ENCODE results near the gene C11orf68.

C11orf68 gene

DNA sequence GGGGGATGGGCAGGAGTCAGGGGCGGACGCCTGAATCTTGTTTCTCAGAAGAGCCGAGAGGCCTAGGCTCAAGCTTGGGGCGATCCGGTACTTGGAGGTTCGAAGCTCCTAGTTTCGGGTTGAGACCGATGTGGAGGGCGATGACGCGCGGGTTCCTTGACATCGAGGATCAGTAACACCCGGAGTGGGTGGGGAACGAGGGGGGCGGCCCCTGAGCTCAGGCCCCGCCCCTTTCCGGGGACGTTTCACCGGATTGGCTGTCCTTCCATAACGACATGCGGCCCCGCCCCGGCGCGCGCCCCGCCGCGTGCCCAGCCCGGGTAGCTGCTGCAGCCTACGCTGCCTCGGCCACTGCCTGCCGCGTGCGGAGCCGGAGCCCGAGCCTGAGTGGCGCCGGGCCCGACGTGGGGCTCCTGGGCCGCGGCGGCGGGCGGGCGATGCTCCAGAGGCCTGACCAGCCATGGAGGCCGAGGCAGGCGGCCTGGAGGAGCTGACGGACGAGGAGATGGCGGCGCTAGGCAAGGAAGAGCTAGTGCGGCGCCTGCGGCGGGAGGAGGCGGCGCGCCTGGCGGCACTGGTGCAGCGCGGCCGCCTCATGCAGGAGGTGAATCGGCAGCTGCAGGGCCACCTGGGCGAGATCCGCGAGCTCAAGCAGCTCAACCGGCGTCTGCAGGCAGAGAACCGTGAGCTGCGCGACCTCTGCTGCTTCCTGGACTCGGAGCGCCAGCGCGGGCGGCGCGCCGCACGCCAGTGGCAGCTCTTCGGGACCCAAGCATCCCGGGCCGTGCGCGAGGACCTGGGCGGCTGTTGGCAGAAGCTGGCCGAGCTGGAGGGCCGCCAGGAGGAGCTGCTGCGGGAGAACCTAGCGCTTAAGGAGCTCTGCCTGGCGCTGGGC, 28.3 kb downstream of the C11orf68 start, which contains the start of gene CCDC85B (continued):
- TF ChIP-seq KLF1 (tag by site-specific recombination; IDR thresholded peaks at IDR 0.05) (0 out of 2 replicates have a peak, but pooled peaks have one; percentile 11), KLF16 (tag by site-specific recombination; IDR thresholded peaks at IDR 0.05) (no peak), ZFHX2 (tag by site-specific recombination; conservative IDR thresholded peaks at IDR 0.05) (peak; percentile 51), ZNF248 (tag by site-specific recombination; IDR thresholded peaks at IDR 0.05) (no peak), ZNF2 (tag by site-specific recombination; IDR thresholded peaks at IDR 0.05) (no peak; the same call in 1 of the 2 replicates), HOXC10 (CRISPR knock-in tag; IDR thresholded peaks at IDR 0.05) (peak; percentile 91; the same call in 1 of the 2 replicates), PRDM1 (tag by site-specific recombination; IDR thresholded peaks at IDR 0.05) (no peak), ZBTB17 (tag by site-specific recombination; IDR thresholded peaks at IDR 0.05) (peak; percentile 85), KLF7 (tag by site-specific recombination; IDR thresholded peaks at IDR 0.05; ENCODE audit: borderline replicate concordance) (no peak), IKZF3 (tag by site-specific recombination; IDR thresholded peaks at IDR 0.05) (no peak), ZNF223 (tag by site-specific recombination; IDR thresholded peaks at IDR 0.05) (no peak), ZBTB48 (tag by site-specific recombination; IDR thresholded peaks at IDR 0.05) (no peak), ZNF354C (tag by site-specific recombination; IDR thresholded peaks at IDR 0.05; ENCODE audit: borderline replicate concordance, low read depth) (no peak), WT1 (tag by site-specific recombination; IDR thresholded peaks at IDR 0.05) (no peak), ZNF341 (tag by site-specific recombination; IDR thresholded peaks at IDR 0.05; ENCODE audit: low read depth) (peak; percentile 69), ZNF433 (tag by site-specific recombination; IDR thresholded peaks at IDR 0.05; ENCODE audit: low read depth) (no peak), ZNF791 (tag by site-specific recombination; IDR thresholded peaks at IDR 0.05) (no peak), GLIS1 (tag by site-specific recombination; IDR thresholded peaks at IDR 0.05) (no peak; the same call in 1 of the 2 replicates), ZNF548 (tag by site-specific recombination; IDR thresholded peaks at IDR 0.05) (no peak), ZNF16 (tag by site-specific recombination; IDR thresholded peaks at IDR 0.05; ENCODE audit: low read depth) (no peak), ZNF521 (tag by site-specific recombination; IDR thresholded peaks at IDR 0.05) (no peak)
- TF ChIP-seq, protein P1, sequence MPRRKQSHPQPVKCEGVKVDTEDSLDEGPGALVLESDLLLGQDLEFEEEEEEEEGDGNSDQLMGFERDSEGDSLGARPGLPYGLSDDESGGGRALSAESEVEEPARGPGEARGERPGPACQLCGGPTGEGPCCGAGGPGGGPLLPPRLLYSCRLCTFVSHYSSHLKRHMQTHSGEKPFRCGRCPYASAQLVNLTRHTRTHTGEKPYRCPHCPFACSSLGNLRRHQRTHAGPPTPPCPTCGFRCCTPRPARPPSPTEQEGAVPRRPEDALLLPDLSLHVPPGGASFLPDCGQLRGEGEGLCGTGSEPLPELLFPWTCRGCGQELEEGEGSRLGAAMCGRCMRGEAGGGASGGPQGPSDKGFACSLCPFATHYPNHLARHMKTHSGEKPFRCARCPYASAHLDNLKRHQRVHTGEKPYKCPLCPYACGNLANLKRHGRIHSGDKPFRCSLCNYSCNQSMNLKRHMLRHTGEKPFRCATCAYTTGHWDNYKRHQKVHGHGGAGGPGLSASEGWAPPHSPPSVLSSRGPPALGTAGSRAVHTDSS (tag by site-specific recombination; IDR thresholded peaks at IDR 0.05): no peak
- TF ChIP-seq, protein P2, sequence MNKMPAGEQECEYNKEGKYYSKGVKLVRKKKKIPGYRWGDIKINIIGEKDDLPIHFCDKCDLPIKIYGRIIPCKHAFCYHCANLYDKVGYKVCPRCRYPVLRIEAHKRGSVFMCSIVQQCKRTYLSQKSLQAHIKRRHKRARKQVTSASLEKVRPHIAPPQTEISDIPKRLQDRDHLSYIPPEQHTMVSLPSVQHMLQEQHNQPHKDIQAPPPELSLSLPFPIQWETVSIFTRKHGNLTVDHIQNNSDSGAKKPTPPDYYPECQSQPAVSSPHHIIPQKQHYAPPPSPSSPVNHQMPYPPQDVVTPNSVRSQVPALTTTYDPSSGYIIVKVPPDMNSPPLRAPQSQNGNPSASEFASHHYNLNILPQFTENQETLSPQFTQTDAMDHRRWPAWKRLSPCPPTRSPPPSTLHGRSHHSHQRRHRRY (tag by site-specific recombination; IDR thresholded peaks at IDR 0.05): no peak
- TF ChIP-seq, protein P3, sequence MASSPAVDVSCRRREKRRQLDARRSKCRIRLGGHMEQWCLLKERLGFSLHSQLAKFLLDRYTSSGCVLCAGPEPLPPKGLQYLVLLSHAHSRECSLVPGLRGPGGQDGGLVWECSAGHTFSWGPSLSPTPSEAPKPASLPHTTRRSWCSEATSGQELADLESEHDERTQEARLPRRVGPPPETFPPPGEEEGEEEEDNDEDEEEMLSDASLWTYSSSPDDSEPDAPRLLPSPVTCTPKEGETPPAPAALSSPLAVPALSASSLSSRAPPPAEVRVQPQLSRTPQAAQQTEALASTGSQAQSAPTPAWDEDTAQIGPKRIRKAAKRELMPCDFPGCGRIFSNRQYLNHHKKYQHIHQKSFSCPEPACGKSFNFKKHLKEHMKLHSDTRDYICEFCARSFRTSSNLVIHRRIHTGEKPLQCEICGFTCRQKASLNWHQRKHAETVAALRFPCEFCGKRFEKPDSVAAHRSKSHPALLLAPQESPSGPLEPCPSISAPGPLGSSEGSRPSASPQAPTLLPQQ (tag by site-specific recombination; IDR thresholded peaks at IDR 0.05): 0 out of 2 replicates have a peak, but pooled peaks have one; percentile 30
- TF ChIP-seq, protein P4, sequence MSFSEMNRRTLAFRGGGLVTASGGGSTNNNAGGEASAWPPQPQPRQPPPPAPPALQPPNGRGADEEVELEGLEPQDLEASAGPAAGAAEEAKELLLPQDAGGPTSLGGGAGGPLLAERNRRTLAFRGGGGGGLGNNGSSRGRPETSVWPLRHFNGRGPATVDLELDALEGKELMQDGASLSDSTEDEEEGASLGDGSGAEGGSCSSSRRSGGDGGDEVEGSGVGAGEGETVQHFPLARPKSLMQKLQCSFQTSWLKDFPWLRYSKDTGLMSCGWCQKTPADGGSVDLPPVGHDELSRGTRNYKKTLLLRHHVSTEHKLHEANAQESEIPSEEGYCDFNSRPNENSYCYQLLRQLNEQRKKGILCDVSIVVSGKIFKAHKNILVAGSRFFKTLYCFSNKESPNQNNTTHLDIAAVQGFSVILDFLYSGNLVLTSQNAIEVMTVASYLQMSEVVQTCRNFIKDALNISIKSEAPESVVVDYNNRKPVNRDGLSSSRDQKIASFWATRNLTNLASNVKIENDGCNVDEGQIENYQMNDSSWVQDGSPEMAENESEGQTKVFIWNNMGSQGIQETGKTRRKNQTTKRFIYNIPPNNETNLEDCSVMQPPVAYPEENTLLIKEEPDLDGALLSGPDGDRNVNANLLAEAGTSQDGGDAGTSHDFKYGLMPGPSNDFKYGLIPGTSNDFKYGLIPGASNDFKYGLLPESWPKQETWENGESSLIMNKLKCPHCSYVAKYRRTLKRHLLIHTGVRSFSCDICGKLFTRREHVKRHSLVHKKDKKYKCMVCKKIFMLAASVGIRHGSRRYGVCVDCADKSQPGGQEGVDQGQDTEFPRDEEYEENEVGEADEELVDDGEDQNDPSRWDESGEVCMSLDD (tag by site-specific recombination; IDR thresholded peaks at IDR 0.05): no peak
- TF ChIP-seq, protein P5, sequence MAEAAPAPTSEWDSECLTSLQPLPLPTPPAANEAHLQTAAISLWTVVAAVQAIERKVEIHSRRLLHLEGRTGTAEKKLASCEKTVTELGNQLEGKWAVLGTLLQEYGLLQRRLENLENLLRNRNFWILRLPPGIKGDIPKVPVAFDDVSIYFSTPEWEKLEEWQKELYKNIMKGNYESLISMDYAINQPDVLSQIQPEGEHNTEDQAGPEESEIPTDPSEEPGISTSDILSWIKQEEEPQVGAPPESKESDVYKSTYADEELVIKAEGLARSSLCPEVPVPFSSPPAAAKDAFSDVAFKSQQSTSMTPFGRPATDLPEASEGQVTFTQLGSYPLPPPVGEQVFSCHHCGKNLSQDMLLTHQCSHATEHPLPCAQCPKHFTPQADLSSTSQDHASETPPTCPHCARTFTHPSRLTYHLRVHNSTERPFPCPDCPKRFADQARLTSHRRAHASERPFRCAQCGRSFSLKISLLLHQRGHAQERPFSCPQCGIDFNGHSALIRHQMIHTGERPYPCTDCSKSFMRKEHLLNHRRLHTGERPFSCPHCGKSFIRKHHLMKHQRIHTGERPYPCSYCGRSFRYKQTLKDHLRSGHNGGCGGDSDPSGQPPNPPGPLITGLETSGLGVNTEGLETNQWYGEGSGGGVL (tag by site-specific recombination; IDR thresholded peaks at IDR 0.05): no peak; the same call in 1 of the 2 replicates
- TF ChIP-seq, protein P6, sequence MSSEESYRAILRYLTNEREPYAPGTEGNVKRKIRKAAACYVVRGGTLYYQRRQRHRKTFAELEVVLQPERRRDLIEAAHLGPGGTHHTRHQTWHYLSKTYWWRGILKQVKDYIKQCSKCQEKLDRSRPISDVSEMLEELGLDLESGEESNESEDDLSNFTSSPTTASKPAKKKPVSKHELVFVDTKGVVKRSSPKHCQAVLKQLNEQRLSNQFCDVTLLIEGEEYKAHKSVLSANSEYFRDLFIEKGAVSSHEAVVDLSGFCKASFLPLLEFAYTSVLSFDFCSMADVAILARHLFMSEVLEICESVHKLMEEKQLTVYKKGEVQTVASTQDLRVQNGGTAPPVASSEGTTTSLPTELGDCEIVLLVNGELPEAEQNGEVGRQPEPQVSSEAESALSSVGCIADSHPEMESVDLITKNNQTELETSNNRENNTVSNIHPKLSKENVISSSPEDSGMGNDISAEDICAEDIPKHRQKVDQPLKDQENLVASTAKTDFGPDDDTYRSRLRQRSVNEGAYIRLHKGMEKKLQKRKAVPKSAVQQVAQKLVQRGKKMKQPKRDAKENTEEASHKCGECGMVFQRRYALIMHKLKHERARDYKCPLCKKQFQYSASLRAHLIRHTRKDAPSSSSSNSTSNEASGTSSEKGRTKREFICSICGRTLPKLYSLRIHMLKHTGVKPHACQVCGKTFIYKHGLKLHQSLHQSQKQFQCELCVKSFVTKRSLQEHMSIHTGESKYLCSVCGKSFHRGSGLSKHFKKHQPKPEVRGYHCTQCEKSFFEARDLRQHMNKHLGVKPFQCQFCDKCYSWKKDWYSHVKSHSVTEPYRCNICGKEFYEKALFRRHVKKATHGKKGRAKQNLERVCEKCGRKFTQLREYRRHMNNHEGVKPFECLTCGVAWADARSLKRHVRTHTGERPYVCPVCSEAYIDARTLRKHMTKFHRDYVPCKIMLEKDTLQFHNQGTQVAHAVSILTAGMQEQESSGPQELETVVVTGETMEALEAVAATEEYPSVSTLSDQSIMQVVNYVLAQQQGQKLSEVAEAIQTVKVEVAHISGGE (tag by site-specific recombination; conservative IDR thresholded peaks at IDR 0.05; ENCODE audit: low read depth): no peak

All from HEK293 (cell line).